Measurements from ENCODE around the gene GEMIN8. TPM values are rescaled to one million over a fixed set of nuclear protein-coding genes. Genes with fewer than 3 reads are reported as not detected.
A peak's percentile ranks its signal among the peaks of the same experiment; 100 is the strongest.

The GEMIN8 gene, protein sequence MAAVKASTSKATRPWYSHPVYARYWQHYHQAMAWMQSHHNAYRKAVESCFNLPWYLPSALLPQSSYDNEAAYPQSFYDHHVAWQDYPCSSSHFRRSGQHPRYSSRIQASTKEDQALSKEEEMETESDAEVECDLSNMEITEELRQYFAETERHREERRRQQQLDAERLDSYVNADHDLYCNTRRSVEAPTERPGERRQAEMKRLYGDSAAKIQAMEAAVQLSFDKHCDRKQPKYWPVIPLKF
- polyA plus RNA-seq (2013, experiment 1 of 2) = 16.1 TPM
- 16.3 TPM for polyA plus RNA-seq (2013, experiment 2 of 2)

DNA sequence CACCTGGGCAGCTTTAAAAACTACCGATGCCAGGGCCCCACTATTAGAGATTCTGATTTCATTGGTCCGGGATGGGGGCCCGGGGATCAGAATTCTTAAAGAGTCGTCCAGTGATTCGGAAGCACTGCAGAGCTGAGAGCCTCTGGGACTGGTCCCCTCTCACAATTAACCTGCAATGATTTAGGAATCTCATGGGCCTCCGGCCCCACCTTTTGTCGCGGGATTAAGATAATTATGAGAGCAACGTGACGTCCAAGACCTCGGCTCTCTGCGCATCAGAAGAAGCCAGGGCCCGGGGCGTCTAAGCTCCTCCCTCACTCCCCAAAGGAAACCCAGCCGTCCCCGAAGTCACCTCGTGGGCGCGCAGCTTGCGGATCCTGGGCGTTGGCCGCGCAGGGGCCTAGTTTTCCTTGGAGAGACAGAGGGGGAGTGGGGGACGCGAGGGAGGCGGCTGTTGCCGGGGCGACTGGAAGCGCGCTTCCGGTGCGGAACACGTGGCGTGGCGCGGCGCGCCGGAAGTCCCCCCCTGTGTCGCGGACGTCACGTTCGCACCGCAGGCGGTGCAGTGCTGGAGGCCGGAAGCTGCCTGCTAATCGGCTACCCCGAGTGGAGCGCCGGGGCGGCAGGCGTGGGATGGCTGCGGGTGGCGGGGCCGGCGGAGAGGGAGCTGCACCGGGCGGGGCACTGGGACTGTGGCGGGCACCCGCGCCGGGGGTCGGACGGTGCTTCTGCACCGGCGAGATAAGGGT lies at the start of gene GEMIN8:
Gene GEMIN8, minus strand, starts transcription at position 468 of the 749 bp plus-strand sequence. CDS start 8,414 bp downstream, outside the sequence.
- Histone ChIP-seq H2BK120ac (ENCODE audit: low read depth, low read length) (no peak within 1 kb of the TSS), H3K9me3 (replicated peaks in 1 of 2; ENCODE audit: control insufficient read depth in 2 of 2, insufficient read depth in 1 of 2, low read depth in 1 of 2, low read length in 2 of 2) (no peaks in the 10 kb centered on the region), H3K79me1 (ENCODE audit: low read depth, low read length) (no peaks in the 10 kb centered on the region), H2BK5ac (ENCODE audit: low read length) (no peak within 1 kb of the TSS), H3K4me2 (ENCODE audit: insufficient read depth, low read length, poor library complexity, severe bottlenecking) (peak within 1 kb of the TSS; percentile 43), H3K4me1 (ENCODE audit: control insufficient read depth in 2 of 2, insufficient read depth in 1 of 2, low read depth in 1 of 2, low read length in 2 of 2) (peaks cover 5 to 12% of the 10 kb centered on the region in 2 donors), H2BK15ac (ENCODE audit: low read length) (no peak within 1 kb of the TSS), H2AFZ (ENCODE audit: low read length) (peak within 1 kb of the TSS; percentile 83), H3K9ac (ENCODE audit: low read depth, low read length, poor library complexity) (no peak within 1 kb of the TSS), H3K4ac (ENCODE audit: low read length) (no peak within 1 kb of the TSS), H3K36me3 (replicated peaks in 1 of 2; ENCODE audit: control insufficient read depth in 2 of 2, insufficient read depth in 2 of 2, low read length in 2 of 2) (no peaks in the 10 kb centered on the region), H3K23ac (ENCODE audit: low read depth, low read length, poor library complexity) (peak within 1 kb of the TSS; percentile 31), H2BK12ac (ENCODE audit: low read length) (no peak within 1 kb of the TSS), H3K14ac (ENCODE audit: low read length) (no peak within 1 kb of the TSS), H2AK5ac (ENCODE audit: low read depth, low read length) (no peak within 1 kb of the TSS), H4K8ac (ENCODE audit: low read depth, low read length) (no peak within 1 kb of the TSS), H3K27ac (replicated peaks; ENCODE audit: low read length) (peak within 1 kb of the TSS; percentile 87), H4K91ac (ENCODE audit: low read depth, low read length, poor library complexity) (no peak within 1 kb of the TSS), H3K27me3 (ENCODE audit: control insufficient read depth in 3 of 3, insufficient read depth in 3 of 3, low read depth in 1 of 3, low read length in 3 of 3) (no peaks in the 10 kb centered on the region), H3K18ac (ENCODE audit: low read length) (peak within 1 kb of the TSS; percentile 41), H3K4me3 (ENCODE audit: low read length in 2 of 2) (peak within 1 kb of the TSS; percentile 53 to 82)
- no CpG with 5 or more reads among the region's 67 CpGs for WGBS, 2 donors (ENCODE audit: extremely low coverage in 2 of 2, insufficient read length in 2 of 2, insufficient replicate concordance in 1 of 2)
- peak; percentile 77 for DNase-seq (ENCODE audit: low spot score)

DNA sequence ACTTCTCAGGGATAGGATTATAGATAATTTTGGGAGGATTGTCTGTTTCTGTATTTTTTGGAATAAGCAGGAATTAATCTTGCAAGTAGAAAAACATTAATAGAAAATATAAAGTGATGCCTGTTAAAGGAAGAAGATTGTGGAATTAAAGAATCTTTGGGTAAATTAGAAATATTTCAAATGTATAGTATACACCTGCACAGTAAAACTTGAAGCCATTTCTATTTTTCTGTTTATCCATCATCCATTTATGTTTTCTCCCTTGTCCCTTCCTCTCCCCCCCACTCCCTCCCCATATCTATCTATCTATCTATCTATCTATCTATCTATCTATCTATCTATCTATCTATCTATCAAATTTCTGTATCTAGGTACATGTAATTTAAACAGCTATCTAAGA lies 46.9 kb upstream of the GEMIN8 start:
- Histone ChIP-seq H2BK12ac (ENCODE audit: low read length) (no peak overlapping the region), H3K4me1 (ENCODE audit: control insufficient read depth in 2 of 2, insufficient read depth in 1 of 2, low read depth in 1 of 2, low read length in 2 of 2) (no peaks in the 10 kb centered on the region), H3K18ac (ENCODE audit: low read length) (no peak overlapping the region), H2BK15ac (ENCODE audit: low read length) (no peak overlapping the region), H3K23ac (ENCODE audit: low read depth, low read length, poor library complexity) (no peak overlapping the region), H3K9me3 (replicated peaks in 1 of 2; ENCODE audit: control insufficient read depth in 2 of 2, insufficient read depth in 1 of 2, low read depth in 1 of 2, low read length in 2 of 2) (no peaks in the 10 kb centered on the region), H3K27me3 (ENCODE audit: control insufficient read depth in 3 of 3, insufficient read depth in 3 of 3, low read depth in 1 of 3, low read length in 3 of 3) (no peaks in the 10 kb centered on the region), H3K36me3 (replicated peaks in 1 of 2; ENCODE audit: control insufficient read depth in 2 of 2, insufficient read depth in 2 of 2, low read length in 2 of 2) (no peaks in the 10 kb centered on the region), H3K79me1 (ENCODE audit: low read depth, low read length) (no peaks in the 10 kb centered on the region), H3K4me3 (ENCODE audit: low read length in 2 of 2) (no peak overlapping the region), H3K4me2 (ENCODE audit: insufficient read depth, low read length, poor library complexity, severe bottlenecking) (no peak overlapping the region), H3K27ac (replicated peaks; ENCODE audit: low read length) (no peak overlapping the region), H2BK5ac (ENCODE audit: low read length) (no peak overlapping the region), H2BK120ac (ENCODE audit: low read depth, low read length) (no peak overlapping the region), H2AFZ (ENCODE audit: low read length) (no peak overlapping the region), H3K14ac (ENCODE audit: low read length) (no peak overlapping the region), H4K91ac (ENCODE audit: low read depth, low read length, poor library complexity) (no peak overlapping the region), H4K8ac (ENCODE audit: low read depth, low read length) (no peak overlapping the region), H3K9ac (ENCODE audit: low read depth, low read length, poor library complexity) (no peak overlapping the region), H3K4ac (ENCODE audit: low read length) (no peak overlapping the region), H2AK5ac (ENCODE audit: low read depth, low read length) (no peak overlapping the region)
- no peak for DNase-seq (ENCODE audit: low spot score)

DNA sequence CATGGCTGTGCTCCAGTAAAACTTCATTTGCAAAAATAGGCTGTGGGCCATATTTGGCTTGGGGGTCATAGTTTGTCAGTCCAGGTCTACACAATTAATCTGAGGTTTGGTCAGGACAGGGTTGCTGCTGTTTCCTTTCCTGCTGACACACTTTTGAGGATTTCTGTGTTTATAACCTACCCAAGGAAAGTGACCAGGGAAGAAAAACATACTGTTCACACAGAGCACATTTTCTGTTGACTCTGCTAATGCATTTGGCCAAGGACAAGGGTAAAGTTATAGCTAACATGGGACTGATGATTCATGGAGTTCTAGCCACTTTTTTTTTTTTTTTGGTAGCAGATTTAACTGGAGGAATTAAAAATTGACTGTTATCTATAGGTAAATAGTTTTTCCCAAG lies 43.9 kb upstream of the GEMIN8 start:
- Histone ChIP-seq H3K27ac (replicated peaks; ENCODE audit: low read length) (no peak overlapping the region), H2BK15ac (ENCODE audit: low read length) (no peak overlapping the region), H3K36me3 (replicated peaks in 1 of 2; ENCODE audit: control insufficient read depth in 2 of 2, insufficient read depth in 2 of 2, low read length in 2 of 2) (no peaks in the 10 kb centered on the region), H4K8ac (ENCODE audit: low read depth, low read length) (no peak overlapping the region), H4K91ac (ENCODE audit: low read depth, low read length, poor library complexity) (no peak overlapping the region), H3K4me1 (ENCODE audit: control insufficient read depth in 2 of 2, insufficient read depth in 1 of 2, low read depth in 1 of 2, low read length in 2 of 2) (no peaks in the 10 kb centered on the region), H3K23ac (ENCODE audit: low read depth, low read length, poor library complexity) (no peak overlapping the region), H3K79me1 (ENCODE audit: low read depth, low read length) (no peaks in the 10 kb centered on the region), H3K4me2 (ENCODE audit: insufficient read depth, low read length, poor library complexity, severe bottlenecking) (no peak overlapping the region), H3K27me3 (ENCODE audit: control insufficient read depth in 3 of 3, insufficient read depth in 3 of 3, low read depth in 1 of 3, low read length in 3 of 3) (no peaks in the 10 kb centered on the region), H2BK12ac (ENCODE audit: low read length) (no peak overlapping the region), H2BK120ac (ENCODE audit: low read depth, low read length) (no peak overlapping the region), H2BK5ac (ENCODE audit: low read length) (no peak overlapping the region), H3K14ac (ENCODE audit: low read length) (no peak overlapping the region), H3K9ac (ENCODE audit: low read depth, low read length, poor library complexity) (no peak overlapping the region), H3K9me3 (replicated peaks in 1 of 2; ENCODE audit: control insufficient read depth in 2 of 2, insufficient read depth in 1 of 2, low read depth in 1 of 2, low read length in 2 of 2) (no peaks in the 10 kb centered on the region), H2AFZ (ENCODE audit: low read length) (no peak overlapping the region), H3K4me3 (ENCODE audit: low read length in 2 of 2) (no peak overlapping the region), H3K4ac (ENCODE audit: low read length) (no peak overlapping the region), H3K18ac (ENCODE audit: low read length) (no peak overlapping the region), H2AK5ac (ENCODE audit: low read depth, low read length) (no peak overlapping the region)
- DNase-seq (ENCODE audit: low spot score) = no peak

- H2BK120ac ChIP-seq (ENCODE audit: low read depth, low read length) = no peak overlapping the region
- no peak overlapping the region for H3K4ac ChIP-seq (ENCODE audit: low read length)
- no peak overlapping the region for H3K18ac ChIP-seq (ENCODE audit: low read length)
- no peak overlapping the region for H3K27ac ChIP-seq (replicated peaks; ENCODE audit: low read length)
- WGBS, 2 donors (ENCODE audit: extremely low coverage in 2 of 2, insufficient read length in 2 of 2, insufficient replicate concordance in 1 of 2) = no CpG with 5 or more reads among the region's 1 CpG
- H3K27me3 ChIP-seq (ENCODE audit: control insufficient read depth in 3 of 3, insufficient read depth in 3 of 3, low read depth in 1 of 3, low read length in 3 of 3) = no peaks in the 10 kb centered on the region
- H2BK12ac ChIP-seq (ENCODE audit: low read length) = no peak overlapping the region
- no peaks in the 10 kb centered on the region for H3K4me1 ChIP-seq (ENCODE audit: control insufficient read depth in 2 of 2, insufficient read depth in 1 of 2, low read depth in 1 of 2, low read length in 2 of 2)
- no peak overlapping the region for H3K4me2 ChIP-seq (ENCODE audit: insufficient read depth, low read length, poor library complexity, severe bottlenecking)
- no peak overlapping the region for H2BK15ac ChIP-seq (ENCODE audit: low read length)
- no peaks in the 10 kb centered on the region for H3K36me3 ChIP-seq (replicated peaks in 1 of 2; ENCODE audit: control insufficient read depth in 2 of 2, insufficient read depth in 2 of 2, low read length in 2 of 2)
- no peak overlapping the region for H3K4me3 ChIP-seq (ENCODE audit: low read length in 2 of 2)
- H2AFZ ChIP-seq (ENCODE audit: low read length) = no peak overlapping the region
- H3K79me1 ChIP-seq (ENCODE audit: low read depth, low read length) = no peaks in the 10 kb centered on the region
- H3K23ac ChIP-seq (ENCODE audit: low read depth, low read length, poor library complexity) = no peak overlapping the region
- H2BK5ac ChIP-seq (ENCODE audit: low read length) = no peak overlapping the region
- no peak overlapping the region for H4K91ac ChIP-seq (ENCODE audit: low read depth, low read length, poor library complexity)
- H3K9ac ChIP-seq (ENCODE audit: low read depth, low read length, poor library complexity) = no peak overlapping the region
- H3K9me3 ChIP-seq (replicated peaks in 1 of 2; ENCODE audit: control insufficient read depth in 2 of 2, insufficient read depth in 1 of 2, low read depth in 1 of 2, low read length in 2 of 2) = no peaks in the 10 kb centered on the region
- no peak overlapping the region for H3K14ac ChIP-seq (ENCODE audit: low read length)
- no peak overlapping the region for H2AK5ac ChIP-seq (ENCODE audit: low read depth, low read length)
- DNase-seq (ENCODE audit: low spot score) = no peak
- H4K8ac ChIP-seq (ENCODE audit: low read depth, low read length) = no peak overlapping the region
Measured at GRCh38 chrX:14073071-14073470, 43.4 kb upstream of the GEMIN8 start.
